GM19238 (cell line): ENCODE measurements around the gene TMEM107.
"Not testable (repeated sequence)": the region's sequence is repeated elsewhere in the genome, so short reads cannot be mapped to it uniquely, and the experiment has no call there.

Experiments used
- DNase-seq: peaks from one replicate; pipeline ENCODE4 v3.0.0; 2011; ENCODE audit warnings: low spot score; ENCODE audit not compliant: insufficient read length

Gene TMEM107

DNA sequence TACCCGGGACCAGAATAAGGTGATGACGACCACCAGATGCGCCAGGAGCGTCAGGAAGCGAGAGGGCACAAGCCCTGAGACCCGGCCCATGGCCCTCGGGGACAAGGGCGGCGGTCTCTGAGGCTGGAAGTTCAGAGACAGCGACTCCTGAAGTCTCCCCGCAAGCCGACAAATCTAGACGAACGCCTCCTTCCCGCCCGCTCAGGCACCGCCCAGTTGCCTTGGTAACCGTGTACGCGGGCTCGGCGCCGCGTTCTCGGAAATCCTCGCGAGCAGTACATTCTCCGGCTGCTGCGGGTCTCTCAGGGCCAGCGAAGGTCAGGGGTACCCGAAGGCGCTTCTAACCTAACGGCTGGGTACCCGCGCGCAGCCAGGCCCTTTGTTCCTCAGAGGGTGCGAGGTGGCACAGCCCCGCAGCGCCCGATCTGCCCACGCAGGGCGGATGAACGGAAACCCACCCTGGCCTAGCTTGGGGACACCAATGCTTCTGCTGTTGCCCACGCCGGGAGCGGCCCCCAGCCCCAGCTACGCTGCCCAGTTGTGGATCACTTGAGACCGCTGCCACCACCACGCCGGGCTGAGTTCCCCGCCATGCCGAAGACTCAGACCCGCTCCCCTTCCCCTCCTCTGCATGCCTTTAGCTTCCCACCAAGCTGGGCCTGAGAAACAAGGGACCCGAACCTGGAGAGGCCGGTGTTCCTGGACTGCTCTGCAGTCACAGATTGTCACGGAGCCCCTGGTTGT, at the start of gene TMEM107:
Gene TMEM107 (minus strand): TSS at position 184 of the 744 bp plus-strand sequence. CDS start 94 bp downstream, at position 90.
- peak; percentile 79 for DNase-seq

- no peak for DNase-seq
These were observed 49.0 kb upstream of the TMEM107 start for GRCh38 chr17:8224891-8225812.

- no peak for DNase-seq
These were observed 47.4 kb upstream of the TMEM107 start for GRCh38 chr17:8223356-8224126.

GRCh38 chr17:8222630-8223355, 46.6 kb upstream of the TMEM107 start:
- DNase-seq: peak; percentile 45

- DNase-seq: no peak
These were observed 46.1 kb upstream of the TMEM107 start for GRCh38 chr17:8222380-8222629.

DNA sequence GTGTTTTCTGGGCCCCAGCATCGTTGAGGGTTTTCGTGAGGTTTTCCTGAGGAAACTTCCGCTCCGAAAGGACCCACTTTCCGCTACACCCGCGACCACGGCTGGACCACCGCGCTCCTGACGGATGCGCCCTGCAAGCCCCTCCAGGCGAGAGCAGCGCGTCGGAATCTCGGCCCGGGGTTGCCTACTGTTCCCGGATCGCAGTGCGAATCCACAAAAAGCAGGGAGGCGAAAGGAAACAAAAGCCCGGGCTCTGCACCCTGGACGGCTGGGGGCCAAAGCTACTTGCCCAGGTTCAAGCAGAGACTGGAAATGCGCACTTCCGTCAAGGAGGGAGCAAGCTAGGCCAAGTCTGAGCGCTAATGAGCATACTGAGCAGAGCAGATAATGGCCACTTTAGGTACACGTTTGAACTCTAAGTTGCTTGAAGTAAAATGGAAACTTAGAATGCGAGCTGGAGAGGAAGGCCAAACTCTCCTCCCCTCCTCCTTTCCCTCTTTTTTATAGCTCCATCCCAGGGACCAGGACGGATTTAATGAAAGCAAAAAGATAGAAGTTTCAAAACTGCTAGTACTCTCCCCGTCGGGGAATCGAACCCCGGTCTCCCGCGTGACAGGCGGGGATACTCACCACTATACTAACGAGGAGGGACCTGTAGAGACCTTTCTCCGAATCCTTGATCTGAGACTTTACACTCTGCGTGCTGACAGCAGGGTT, 45.6 kb upstream of the TMEM107 start:
- peak; percentile 33 for DNase-seq

DNA sequence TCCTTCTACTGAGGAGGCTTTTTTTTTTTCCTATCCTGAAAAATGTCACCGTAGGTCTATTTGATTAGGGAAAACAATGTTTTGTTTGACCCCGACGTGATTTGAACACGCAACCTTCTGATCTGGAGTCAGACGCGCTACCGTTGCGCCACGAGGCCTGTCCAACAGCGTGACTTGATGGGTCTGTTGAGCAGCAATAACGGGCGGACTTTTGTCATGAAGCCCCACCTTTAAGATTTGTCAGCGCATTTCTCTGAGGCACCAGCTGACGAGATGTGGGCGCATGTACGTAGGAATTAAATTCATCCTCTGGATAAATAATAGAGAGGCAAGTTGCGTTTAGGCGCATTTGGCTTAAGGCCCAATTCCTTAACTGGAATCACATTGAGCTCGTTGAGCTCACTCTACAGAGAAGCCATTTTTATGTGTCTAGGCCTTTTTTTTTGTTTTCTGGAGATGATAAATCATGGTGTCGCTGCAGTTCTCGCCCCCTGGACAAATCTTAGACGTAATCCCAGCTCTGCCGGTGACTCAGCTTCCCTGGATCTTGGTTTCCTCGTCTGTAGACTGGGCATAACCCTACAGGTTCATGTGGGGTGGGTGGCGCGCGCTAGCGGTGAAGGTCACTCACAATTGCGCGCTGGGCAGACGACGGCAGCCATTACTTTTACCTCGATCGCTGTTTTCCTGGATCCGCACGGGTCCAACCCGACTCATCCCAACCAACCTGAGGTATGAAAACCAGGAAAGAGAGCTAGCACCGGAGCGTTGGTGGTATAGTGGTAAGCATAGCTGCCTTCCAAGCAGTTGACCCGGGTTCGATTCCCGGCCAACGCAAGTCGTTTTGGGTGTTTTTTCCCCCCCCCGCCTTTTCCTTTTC, 44.8 kb upstream of the TMEM107 start:
- no peak for DNase-seq

GRCh38 chr17:8214000-8214399, 37.8 kb upstream of the TMEM107 start:
- DNase-seq: not testable (repeated sequence)

DNA sequence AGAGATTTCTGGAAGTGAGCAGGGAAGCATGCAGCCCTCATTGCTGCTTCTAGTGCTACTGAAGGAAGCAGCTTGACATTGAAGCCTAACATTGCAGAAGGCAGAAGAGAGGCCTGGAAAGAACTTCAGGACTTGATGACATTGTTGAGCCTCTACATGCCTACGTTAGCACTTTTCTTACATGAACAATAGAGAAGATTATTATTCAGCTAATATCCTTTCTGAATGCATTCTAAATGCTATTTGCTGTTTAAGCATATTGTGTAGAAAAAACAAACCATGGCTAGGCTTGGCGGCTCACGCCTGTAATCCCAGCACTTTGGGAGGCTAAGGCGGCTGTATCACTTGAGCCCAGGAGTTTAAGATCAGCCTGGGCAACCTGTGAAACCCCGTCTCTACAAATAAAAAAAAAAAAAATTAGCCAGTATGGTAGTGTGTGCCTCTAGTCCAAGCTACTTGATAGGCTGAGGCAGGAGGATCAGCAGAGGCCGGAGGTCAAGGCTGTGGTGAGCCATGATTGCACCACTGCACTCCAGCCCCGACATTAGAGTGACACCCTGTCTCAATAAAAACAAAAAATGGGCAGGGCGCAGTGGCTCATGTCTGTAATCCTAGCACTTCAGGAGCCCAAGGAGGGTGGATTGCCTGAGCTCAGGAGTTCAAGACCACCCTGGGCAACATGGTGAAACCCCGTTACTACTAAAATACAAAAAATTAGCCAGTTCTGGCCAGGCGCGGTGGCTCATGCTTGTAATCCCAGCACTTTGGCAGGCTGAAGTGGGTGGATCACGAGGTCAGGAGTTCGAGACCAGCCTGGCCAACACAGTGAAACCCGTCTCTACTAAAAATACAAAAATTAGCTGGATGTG, 36.4 kb upstream of the TMEM107 start:
- no peak for DNase-seq

GRCh38 chr17:8210761-8211458, 34.7 kb upstream of the TMEM107 start:
- DNase-seq: no peak

- peak; percentile 99 for DNase-seq
These were observed 34.0 kb upstream of the TMEM107 start, which contains the start of gene AURKB for GRCh38 chr17:8209907-8210760. Gene AURKB, minus strand, starts transcription at chr17:8210575. Its CDS starts 351 bp downstream, at chr17:8210224.

GRCh38 chr17:8206536-8206935, 30.4 kb upstream of the TMEM107 start:
- no peak for DNase-seq

GRCh38 chr17:8204761-8205555, 28.8 kb upstream of the TMEM107 start:
- DNase-seq: no peak

- DNase-seq: no peak
These were observed 16.1 kb upstream of the TMEM107 start for GRCh38 chr17:8192070-8192815.

GRCh38 chr17:8190506-8190905, 14.3 kb upstream of the TMEM107 start:
- DNase-seq: no peak
